Ovary (tissue), 3 donors: ENCODE measurements around the gene PLEKHH2.

Source experiments
- CTCF ChIP-seq, 3 donors: fragments of 450-650 bp in 2 of 3; fragments of 200-600 bp in 1 of 3; IDR thresholded peaks; one replicate each; pipeline versions ENCODE4 v1.5.1 to v1.8.0; 2016 to 2022; ENCODE audit warnings: antibody characterized with exemption in 3 of 3, mild to moderate bottlenecking in 1 of 3
- POLR2A ChIP-seq: fragments of 450-650 bp; IDR thresholded peaks from one replicate; pipeline ENCODE4 v1.6.1; 2017; ENCODE audit warnings: antibody characterized with exemption, mild to moderate bottlenecking, moderate library complexity
- donor health status: DM: no; HTN: no; CAD: no.

- no peak for TF ChIP-seq POLR2A
- TF ChIP-seq CTCF (IDR thresholded peaks at IDR 0.05) = peak in 1 of 3 donors; percentile 18
Measured at GRCh38 chr2:43605079-43605655, 31.9 kb upstream of the PLEKHH2 start.
